NB4 (cell line): ENCODE data around the gene GPRC5A.

Source experiments
- DNase-seq: peaks from one replicate; pipeline ENCODE4 v3.0.0; 2010; ENCODE audit warnings: low read depth
- H3K4me3 ChIP-seq: one replicate; pipeline ENCODE4 v1.5.1; 2011; ENCODE audit warnings: mild to moderate bottlenecking, low read depth, low read length, moderate library complexity
- CTCF ChIP-seq: IDR thresholded peaks from one replicate; pipeline ENCODE4 v1.5.1; 2012; ENCODE audit warnings: low read depth, low read length
- MYC ChIP-seq: IDR thresholded peaks from 2 replicates; pipeline ENCODE4 v1.6.1; 2011; ENCODE audit warnings: low read depth, low read length
- POLR2A ChIP-seq: IDR thresholded peaks from 2 replicates; pipeline ENCODE4 v1.6.1; 2011; ENCODE audit warnings: mild to moderate bottlenecking; ENCODE audit not compliant: insufficient read length; ENCODE audit errors: extremely low read depth
- TF ChIP-seq, protein P1 (sequence below): IDR thresholded peaks from 2 replicates; pipeline ENCODE4 v1.6.1; 2011; ENCODE audit warnings: low read depth, low read length

GPRC5A gene

DNA sequence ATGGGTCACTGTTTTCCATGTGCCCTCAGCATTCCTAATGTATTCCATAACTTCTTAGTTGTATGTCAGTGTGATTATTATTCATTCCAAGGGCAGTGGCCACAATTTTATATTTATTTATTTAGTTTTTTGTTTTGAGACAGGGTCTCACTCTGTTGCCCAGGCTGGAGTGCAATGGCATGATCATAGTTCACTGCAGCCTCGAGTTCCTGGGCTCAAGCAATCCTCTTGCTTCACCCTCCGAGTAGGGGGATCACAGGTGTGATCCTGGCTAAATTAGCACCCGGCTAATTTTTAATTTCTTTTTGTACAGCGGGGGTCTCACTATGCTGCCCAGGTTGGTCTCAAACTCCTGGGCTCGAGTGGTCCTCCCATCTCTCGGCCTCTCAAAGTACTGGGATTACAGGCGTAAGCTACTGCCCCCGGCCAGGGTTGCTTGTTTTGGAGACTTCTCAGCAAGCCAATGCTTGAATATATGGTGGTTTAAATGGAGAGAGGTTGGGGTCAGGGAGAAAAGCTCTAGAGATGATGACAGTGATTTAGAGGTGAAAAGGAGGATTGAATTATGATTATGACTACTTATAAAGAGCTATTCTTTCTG, 7.6 kb downstream of the GPRC5A start:
- H3K4me3 ChIP-seq: no peak overlapping the region
- TF ChIP-seq CTCF (no peak), MYC (no peak), POLR2A (no peak)
- TF ChIP-seq, protein P1, sequence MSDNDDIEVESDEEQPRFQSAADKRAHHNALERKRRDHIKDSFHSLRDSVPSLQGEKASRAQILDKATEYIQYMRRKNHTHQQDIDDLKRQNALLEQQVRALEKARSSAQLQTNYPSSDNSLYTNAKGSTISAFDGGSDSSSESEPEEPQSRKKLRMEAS: no peak
- no peak for DNase-seq

DNA sequence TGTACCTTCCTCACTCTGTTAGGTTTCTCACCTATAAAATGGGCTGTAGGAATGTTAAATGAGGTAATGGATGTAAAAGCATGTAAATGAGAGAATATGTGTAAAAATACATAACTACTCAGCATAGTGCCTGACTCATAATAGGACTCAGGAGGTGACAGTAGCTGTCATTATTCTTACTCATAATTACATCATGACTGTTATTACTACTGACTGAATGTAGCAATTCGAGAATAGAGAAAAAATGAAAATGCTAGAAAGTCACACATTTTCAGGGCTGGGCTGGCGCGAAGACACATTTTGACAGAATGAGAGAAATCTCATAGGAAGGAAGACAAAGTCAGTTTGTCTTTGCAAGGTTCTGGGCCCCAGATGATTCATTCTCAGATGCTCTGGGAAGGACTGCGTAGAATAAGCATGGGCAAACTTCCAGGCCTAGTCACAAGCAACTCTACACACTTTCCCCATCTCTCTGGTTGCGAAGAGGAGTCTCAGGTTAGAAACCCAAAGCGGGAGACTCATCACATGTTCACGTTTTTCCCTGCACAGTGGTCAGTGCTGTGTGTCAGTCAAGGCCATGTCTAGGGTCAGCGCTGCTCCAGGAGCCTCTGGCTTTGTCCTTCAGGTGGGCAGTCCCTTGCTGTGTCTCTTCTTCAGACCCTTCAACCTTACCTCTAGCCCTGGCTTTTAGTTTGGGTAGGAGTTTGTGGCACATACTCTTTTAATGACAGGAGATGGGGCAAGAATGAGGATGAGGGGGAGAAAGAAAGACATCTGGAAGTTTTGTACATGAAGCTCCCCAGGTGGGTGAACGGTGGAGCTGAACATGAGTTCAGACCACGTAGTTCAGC, 8.4 kb downstream of the GPRC5A start:
- no peak for DNase-seq
- H3K4me3 ChIP-seq: no peak overlapping the region
- TF ChIP-seq CTCF (no peak), POLR2A (no peak), MYC (no peak)
- TF ChIP-seq, protein P1: no peak

GRCh38 chr12:12900786-12901157, 9.4 kb downstream of the GPRC5A start:
- H3K4me3 ChIP-seq: no peak overlapping the region
- TF ChIP-seq POLR2A (no peak), CTCF (no peak), MYC (no peak)
- TF ChIP-seq, protein P1: no peak
- DNase-seq: no peak

- no peak for TF ChIP-seq POLR2A
- no peak for TF ChIP-seq MYC
- TF ChIP-seq, protein P1: no peak
- H3K4me3 ChIP-seq: no peak overlapping the region
- DNase-seq: peak; percentile 60
Observed at GRCh38 chr12:12901158-12901791, 9.9 kb downstream of the GPRC5A start.

- H3K4me3 ChIP-seq: no peak overlapping the region
- DNase-seq: no peak
- TF ChIP-seq POLR2A (no peak), MYC (no peak), CTCF (no peak)
- TF ChIP-seq, protein P1: no peak
Observed at GRCh38 chr12:12902036-12902435, 10.7 kb downstream of the GPRC5A start.
